Lower leg skin (tissue), 3 donors: ENCODE measurements around the gene RNF213.

ENCODE experiments used
- POLR2A ChIP-seq, 2 donors: fragments of 450-650 bp; IDR thresholded peaks; one replicate each; pipeline ENCODE4 v1.6.1; 2016 to 2017; ENCODE audit warnings: antibody characterized with exemption in 2 of 2, mild to moderate bottlenecking in 1 of 2, moderate library complexity in 1 of 2
- TF ChIP-seq, protein P1 (sequence below), 3 donors: fragments of 450-650 bp; IDR thresholded peaks; one replicate each; pipeline ENCODE4 v1.5.1; 2016; ENCODE audit warnings: antibody characterized with exemption in 3 of 3, mild to moderate bottlenecking in 3 of 3, moderate library complexity in 2 of 3

DNA sequence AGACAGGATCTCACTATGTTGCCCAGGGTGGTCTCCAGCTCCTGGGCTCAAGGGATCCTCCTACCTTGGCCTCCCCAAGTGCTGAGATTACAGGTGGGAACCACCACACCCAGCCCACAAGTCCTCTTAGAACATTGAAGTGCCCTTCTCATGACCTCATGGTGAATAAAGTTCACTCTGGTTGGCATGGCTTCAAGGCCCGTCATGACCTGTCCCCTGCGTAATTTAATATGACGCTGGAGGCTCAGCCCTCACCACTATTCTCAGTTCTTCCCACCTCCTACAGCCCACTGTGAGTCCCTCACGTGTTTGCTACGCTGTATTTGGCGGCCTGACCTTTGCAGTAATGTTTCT, 156.3 kb downstream of the RNF213 start:
- TF ChIP-seq, protein P1, sequence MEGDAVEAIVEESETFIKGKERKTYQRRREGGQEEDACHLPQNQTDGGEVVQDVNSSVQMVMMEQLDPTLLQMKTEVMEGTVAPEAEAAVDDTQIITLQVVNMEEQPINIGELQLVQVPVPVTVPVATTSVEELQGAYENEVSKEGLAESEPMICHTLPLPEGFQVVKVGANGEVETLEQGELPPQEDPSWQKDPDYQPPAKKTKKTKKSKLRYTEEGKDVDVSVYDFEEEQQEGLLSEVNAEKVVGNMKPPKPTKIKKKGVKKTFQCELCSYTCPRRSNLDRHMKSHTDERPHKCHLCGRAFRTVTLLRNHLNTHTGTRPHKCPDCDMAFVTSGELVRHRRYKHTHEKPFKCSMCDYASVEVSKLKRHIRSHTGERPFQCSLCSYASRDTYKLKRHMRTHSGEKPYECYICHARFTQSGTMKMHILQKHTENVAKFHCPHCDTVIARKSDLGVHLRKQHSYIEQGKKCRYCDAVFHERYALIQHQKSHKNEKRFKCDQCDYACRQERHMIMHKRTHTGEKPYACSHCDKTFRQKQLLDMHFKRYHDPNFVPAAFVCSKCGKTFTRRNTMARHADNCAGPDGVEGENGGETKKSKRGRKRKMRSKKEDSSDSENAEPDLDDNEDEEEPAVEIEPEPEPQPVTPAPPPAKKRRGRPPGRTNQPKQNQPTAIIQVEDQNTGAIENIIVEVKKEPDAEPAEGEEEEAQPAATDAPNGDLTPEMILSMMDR (IDR thresholded peaks at IDR 0.05): no peak
- TF ChIP-seq POLR2A (IDR thresholded peaks at IDR 0.05): no peak
